Measurements from ENCODE around the gene CACNA1D. TPM values are rescaled to one million over a fixed set of nuclear protein-coding genes. Genes with fewer than 3 reads are reported as not detected.

CACNA1D gene
- polyA plus RNA-seq, 1 donor (not counting 4 experiments of a cell fraction or from before 2014, with no cell fraction given): 0.20 TPM

GRCh38 chr3:53823956-53824657 lies 329.7 kb downstream of the CACNA1D start:
- Histone ChIP-seq H3K27me3 (ENCODE audit: control insufficient read depth, extremely low read depth, insufficient read depth, low read length) (no peaks in the 10 kb centered on the region), H3K9me1 (ENCODE audit: control insufficient read depth, extremely low read depth, insufficient read depth, low read length) (no peaks in the 10 kb centered on the region), H3K79me2 (ENCODE audit: control insufficient read depth, insufficient read depth, low read length) (no peaks in the 10 kb centered on the region), H4K20me1 (ENCODE audit: control insufficient read depth, extremely low read depth, insufficient read depth, low read length) (no peaks in the 10 kb centered on the region), H3K4me3 (ENCODE audit: control insufficient read depth in 2 of 3, extremely low read depth in 1 of 3, insufficient read depth in 2 of 3, low read depth in 1 of 3, low read length in 3 of 3) (no peak overlapping the region), H3K36me3 (ENCODE audit: control insufficient read depth in 2 of 2, extremely low read depth in 1 of 2, insufficient read depth in 2 of 2, low read length in 2 of 2) (no peaks in the 10 kb centered on the region), H3K4me2 (ENCODE audit: control insufficient read depth, extremely low read depth, insufficient read depth, low read depth, low read length) (no peak overlapping the region), H2AFZ (ENCODE audit: control insufficient read depth, low read length) (no peak overlapping the region), H3K9ac (ENCODE audit: control insufficient read depth, extremely low read depth, insufficient read depth, low read length) (no peak overlapping the region), H3K9me3 (ENCODE audit: control insufficient read depth, low read depth, low read length) (no peaks in the 10 kb centered on the region), H3K4me1 (ENCODE audit: control insufficient read depth, extremely low read depth, insufficient read depth, low read length) (no peaks in the 10 kb centered on the region), H3K27ac (ENCODE audit: control insufficient read depth, insufficient read depth, low read length) (no peak overlapping the region)
- DNase-seq (ENCODE audit: low read depth, low spot score) (no peak), FAIRE-seq (no peak)
- TF ChIP-seq CTCF (optimal IDR thresholded peaks at IDR 0.05 in 1 of 3, IDR thresholded peaks at IDR 0.05 in 1 of 3, conservative IDR thresholded peaks at IDR 0.05 in 1 of 3; ENCODE audit: extremely low read depth in 1 of 3, insufficient read depth in 2 of 3, low read length in 3 of 3) (no peak), EZH2 (IDR thresholded peaks at IDR 0.05; ENCODE audit: low read length) (no peak)
- dilution Hi-C loops (cut with MboI; ENCODE audit: extremely low pct_ligation_motif_present, low sequenced_read_pairs): no loop called here

DNA sequence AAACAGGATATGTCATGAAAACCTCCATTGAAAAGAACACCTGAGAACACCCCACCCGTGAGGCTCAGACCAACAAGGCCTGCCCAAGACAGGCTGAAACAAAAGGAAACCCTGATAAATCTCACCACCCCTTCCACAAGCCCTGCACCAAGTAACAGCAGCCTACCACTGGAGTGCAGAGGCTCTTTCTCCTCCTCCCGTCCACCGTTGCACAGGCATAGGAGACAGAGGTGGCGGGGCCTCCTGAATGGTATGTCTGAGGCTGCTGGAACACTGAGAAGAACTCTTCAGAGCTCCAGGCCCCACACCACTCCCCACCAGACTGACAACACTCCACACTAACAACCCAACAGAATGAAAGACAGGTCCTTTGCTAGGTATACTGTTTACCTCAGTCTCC lies 330.4 kb downstream of the CACNA1D start:
- H3K4me1 ChIP-seq (ENCODE audit: control insufficient read depth, extremely low read depth, insufficient read depth, low read length): no peaks in the 10 kb centered on the region
- no peak for DNase-seq (ENCODE audit: low read depth, low spot score)
- H3K36me3 ChIP-seq (ENCODE audit: control insufficient read depth in 2 of 2, extremely low read depth in 1 of 2, insufficient read depth in 2 of 2, low read length in 2 of 2): no peaks in the 10 kb centered on the region
- TF ChIP-seq EZH2 (IDR thresholded peaks at IDR 0.05; ENCODE audit: low read length) (no peak), CTCF (optimal IDR thresholded peaks at IDR 0.05 in 1 of 3, IDR thresholded peaks at IDR 0.05 in 1 of 3, conservative IDR thresholded peaks at IDR 0.05 in 1 of 3; ENCODE audit: extremely low read depth in 1 of 3, insufficient read depth in 2 of 3, low read length in 3 of 3) (no peak)
- H3K27ac ChIP-seq (ENCODE audit: control insufficient read depth, insufficient read depth, low read length): no peak overlapping the region
- no peaks in the 10 kb centered on the region for H3K79me2 ChIP-seq (ENCODE audit: control insufficient read depth, insufficient read depth, low read length)
- H3K4me2 ChIP-seq (ENCODE audit: control insufficient read depth, extremely low read depth, insufficient read depth, low read depth, low read length): no peak overlapping the region
- FAIRE-seq: no peak
- no peak overlapping the region for H2AFZ ChIP-seq (ENCODE audit: control insufficient read depth, low read length)
- H3K9ac ChIP-seq (ENCODE audit: control insufficient read depth, extremely low read depth, insufficient read depth, low read length): no peak overlapping the region
- H3K9me3 ChIP-seq (ENCODE audit: control insufficient read depth, low read depth, low read length): no peaks in the 10 kb centered on the region
- H3K9me1 ChIP-seq (ENCODE audit: control insufficient read depth, extremely low read depth, insufficient read depth, low read length): no peaks in the 10 kb centered on the region
- no peak overlapping the region for H3K4me3 ChIP-seq (ENCODE audit: control insufficient read depth in 2 of 3, extremely low read depth in 1 of 3, insufficient read depth in 2 of 3, low read depth in 1 of 3, low read length in 3 of 3)
- H4K20me1 ChIP-seq (ENCODE audit: control insufficient read depth, extremely low read depth, insufficient read depth, low read length): no peaks in the 10 kb centered on the region
- no peaks in the 10 kb centered on the region for H3K27me3 ChIP-seq (ENCODE audit: control insufficient read depth, extremely low read depth, insufficient read depth, low read length)
- dilution Hi-C loops (cut with MboI; ENCODE audit: extremely low pct_ligation_motif_present, low sequenced_read_pairs): no loop called here
